ENCODE data around the gene PLEK2.
A peak's percentile ranks its signal among the peaks of the same experiment; 100 is the strongest.
"Not testable (repeated sequence)": the region's sequence is repeated elsewhere in the genome, so short reads cannot be mapped to it uniquely, and the experiment has no call there.

PLEK2 gene, protein sequence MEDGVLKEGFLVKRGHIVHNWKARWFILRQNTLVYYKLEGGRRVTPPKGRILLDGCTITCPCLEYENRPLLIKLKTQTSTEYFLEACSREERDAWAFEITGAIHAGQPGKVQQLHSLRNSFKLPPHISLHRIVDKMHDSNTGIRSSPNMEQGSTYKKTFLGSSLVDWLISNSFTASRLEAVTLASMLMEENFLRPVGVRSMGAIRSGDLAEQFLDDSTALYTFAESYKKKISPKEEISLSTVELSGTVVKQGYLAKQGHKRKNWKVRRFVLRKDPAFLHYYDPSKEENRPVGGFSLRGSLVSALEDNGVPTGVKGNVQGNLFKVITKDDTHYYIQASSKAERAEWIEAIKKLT

DNA sequence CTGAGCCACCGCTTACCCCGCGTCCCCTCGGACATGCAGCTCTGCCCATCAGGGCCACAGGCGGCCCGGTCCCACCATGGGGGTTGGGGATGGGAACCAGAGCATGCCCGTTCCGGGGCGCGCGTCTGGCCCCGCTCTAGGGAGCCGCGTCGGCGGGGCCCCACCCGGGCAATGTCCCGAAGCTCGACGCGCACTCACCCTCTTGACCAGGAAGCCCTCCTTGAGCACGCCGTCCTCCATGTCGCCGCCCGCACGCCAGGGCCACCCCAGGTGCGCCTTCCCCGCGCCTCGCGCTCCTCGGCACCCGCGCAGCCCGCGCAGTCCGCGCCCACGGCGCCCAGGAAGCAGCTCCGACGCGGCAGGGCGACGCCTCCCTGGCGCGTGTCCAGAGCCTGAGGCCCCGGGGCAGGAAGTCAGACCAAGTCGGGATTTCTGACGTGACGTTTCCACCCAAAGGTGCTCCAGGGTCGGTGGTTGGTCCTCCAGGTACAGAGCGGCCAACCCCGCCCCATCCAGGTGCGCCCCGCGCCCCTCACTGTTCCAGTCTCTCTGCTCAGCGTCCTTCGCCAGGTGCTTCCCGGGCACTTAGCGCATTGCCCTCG, at the start of gene PLEK2:
PLEK2 (minus strand) TSS at position 346 of the 602 bp plus-strand sequence; CDS start at position 240, 106 bp downstream.
- H3K27ac Mint-ChIP-seq, result no peak within 1 kb of the TSS
- H3K36me3 Mint-ChIP-seq, result no peaks in the 10 kb centered on the region
- peaks cover 19 to 38% of the 10 kb centered on the region in 2 donors for H3K4me1 Mint-ChIP-seq
- H3K27me3 Mint-ChIP-seq, result peaks cover 21 to 31% of the 10 kb centered on the region in 2 donors
- no peaks in the 10 kb centered on the region for H3K9me3 Mint-ChIP-seq
- ATAC-seq (replicated peaks) (peak; percentile 9 to 17), DNase-seq (no peak)
- peak within 1 kb of the TSS; percentile 70 to 81 for H3K4me3 Mint-ChIP-seq

DNA sequence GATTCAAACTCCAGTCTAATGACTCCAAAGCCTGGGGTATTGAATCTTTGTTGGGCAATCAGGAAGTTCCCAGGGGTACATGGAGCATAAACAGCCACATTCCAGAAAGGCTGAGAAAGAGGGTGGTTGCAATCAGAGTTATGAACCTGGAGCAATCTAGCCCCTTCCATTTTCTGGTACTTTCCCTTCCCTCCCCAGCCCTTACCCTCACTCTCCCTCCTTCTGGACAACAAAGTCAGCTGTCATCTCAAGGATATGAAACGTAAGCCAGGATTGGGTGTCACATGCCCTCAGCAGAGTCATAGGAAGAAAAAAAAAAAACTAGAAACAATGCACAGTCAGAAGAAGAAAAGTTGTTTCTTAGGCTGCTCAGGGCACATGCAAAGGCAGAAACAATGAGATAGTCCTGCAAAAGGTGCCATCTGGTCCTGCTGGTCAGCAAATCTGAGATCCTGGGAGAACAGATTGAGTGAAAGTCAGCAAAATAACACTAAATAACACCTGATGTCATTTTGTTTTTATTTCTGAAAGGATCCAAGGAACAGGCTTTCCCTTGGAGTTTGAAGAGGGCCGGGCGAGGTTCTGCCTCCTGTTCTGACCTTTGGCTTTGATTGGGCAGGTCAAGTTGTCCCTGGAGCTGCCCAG, 49.5 kb upstream of the PLEK2 start:
- DNase-seq (no peak), ATAC-seq (replicated peaks) (no peak)
- no peaks in the 10 kb centered on the region for H3K9me3 Mint-ChIP-seq
- no peaks in the 10 kb centered on the region for H3K36me3 Mint-ChIP-seq
- H3K4me1 Mint-ChIP-seq, result no peaks in the 10 kb centered on the region
- no peaks in the 10 kb centered on the region for H3K27me3 Mint-ChIP-seq
- no peak overlapping the region for H3K4me3 Mint-ChIP-seq
- H3K27ac Mint-ChIP-seq, result peak overlapping the region; percentile 25

DNA sequence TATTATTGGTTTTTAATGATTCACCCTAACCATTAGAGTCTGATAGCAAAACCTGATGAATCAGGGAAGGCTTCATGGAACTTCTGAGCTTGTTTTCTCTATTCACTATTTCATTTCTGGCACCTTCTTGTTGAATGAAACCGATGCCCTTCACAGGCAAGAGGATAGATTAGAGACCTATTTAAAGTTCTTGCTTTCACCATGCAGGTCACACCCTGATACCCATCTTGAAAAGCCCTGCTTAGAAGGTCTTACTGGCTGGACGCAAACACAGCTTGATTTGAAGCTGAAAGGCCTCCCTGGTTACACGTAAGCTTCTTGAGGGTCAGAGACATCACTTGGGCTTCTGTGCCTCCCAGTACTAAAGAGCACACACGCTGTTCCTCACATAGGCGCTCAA, 47.4 kb upstream of the PLEK2 start:
- Mint-ChIP-seq H3K27me3 (peaks cover 5 to 6% of the 10 kb centered on the region in 2 donors), H3K27ac (no peak overlapping the region)
- ATAC-seq (replicated peaks), result no peak

DNA sequence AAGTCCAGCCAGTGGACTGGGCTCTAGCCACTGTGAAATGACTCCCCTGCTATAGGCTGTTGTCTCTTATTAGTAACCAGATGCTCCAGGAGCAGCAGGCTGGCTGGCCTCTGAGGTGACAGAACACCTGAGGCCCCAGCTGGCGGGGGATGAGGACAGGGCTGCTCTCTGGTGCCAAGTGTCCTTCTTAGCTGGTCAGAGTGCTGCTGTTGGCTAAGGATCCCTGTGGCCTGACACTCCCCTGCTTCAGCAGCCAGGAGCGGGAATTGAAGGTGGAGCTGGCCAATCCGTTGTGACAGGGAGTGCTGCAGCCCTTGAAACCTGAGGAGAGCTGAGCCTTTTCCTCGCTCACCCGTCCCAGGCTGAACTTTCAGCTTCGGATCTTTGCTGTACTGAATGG, 45.8 kb upstream of the PLEK2 start:
- Mint-ChIP-seq H3K36me3 (no peaks in the 10 kb centered on the region), H3K4me1 (no peaks in the 10 kb centered on the region), H3K9me3 (peaks cover 0 to 3% of the 10 kb centered on the region in 2 donors), H3K27ac (no peak overlapping the region), H3K27me3 (peaks cover 5 to 11% of the 10 kb centered on the region in 2 donors), H3K4me3 (no peak overlapping the region)
- ATAC-seq (replicated peaks) (no peak), DNase-seq (no peak)

More for the DNA sequence above, 47.4 kb upstream of the PLEK2 start:
- no peak for DNase-seq
- Mint-ChIP-seq H3K4me3 (no peak overlapping the region), H3K9me3 (peaks cover 0 to 3% of the 10 kb centered on the region in 2 donors), H3K36me3 (no peaks in the 10 kb centered on the region), H3K4me1 (no peaks in the 10 kb centered on the region)

DNA sequence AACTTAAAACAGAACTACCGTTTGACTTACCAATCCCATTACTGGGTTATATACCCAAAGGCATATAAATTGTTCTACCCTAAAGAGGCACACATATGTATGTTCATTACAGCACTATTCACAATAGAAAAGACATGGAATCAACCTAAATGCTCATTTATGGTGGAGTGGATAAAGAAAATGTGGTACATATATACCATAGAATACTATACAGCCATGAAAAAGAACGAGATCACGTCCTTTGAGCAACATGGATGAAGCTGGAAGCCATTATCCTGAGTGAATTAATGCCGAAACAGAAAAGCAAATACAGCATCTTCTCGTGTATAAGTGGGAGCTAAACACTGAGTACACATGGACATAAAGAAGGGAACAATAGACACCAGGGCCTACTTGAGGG, 44.8 kb upstream of the PLEK2 start:
- H3K4me1 Mint-ChIP-seq, result no peaks in the 10 kb centered on the region
- no peak for ATAC-seq (replicated peaks)
- no peak overlapping the region for H3K4me3 Mint-ChIP-seq
- no peak for DNase-seq
- no peaks in the 10 kb centered on the region for H3K36me3 Mint-ChIP-seq
- H3K27ac Mint-ChIP-seq, result no peak overlapping the region
- H3K27me3 Mint-ChIP-seq, result peaks cover 5 to 11% of the 10 kb centered on the region in 2 donors
- H3K9me3 Mint-ChIP-seq, result peaks cover 0 to 3% of the 10 kb centered on the region in 2 donors

DNA sequence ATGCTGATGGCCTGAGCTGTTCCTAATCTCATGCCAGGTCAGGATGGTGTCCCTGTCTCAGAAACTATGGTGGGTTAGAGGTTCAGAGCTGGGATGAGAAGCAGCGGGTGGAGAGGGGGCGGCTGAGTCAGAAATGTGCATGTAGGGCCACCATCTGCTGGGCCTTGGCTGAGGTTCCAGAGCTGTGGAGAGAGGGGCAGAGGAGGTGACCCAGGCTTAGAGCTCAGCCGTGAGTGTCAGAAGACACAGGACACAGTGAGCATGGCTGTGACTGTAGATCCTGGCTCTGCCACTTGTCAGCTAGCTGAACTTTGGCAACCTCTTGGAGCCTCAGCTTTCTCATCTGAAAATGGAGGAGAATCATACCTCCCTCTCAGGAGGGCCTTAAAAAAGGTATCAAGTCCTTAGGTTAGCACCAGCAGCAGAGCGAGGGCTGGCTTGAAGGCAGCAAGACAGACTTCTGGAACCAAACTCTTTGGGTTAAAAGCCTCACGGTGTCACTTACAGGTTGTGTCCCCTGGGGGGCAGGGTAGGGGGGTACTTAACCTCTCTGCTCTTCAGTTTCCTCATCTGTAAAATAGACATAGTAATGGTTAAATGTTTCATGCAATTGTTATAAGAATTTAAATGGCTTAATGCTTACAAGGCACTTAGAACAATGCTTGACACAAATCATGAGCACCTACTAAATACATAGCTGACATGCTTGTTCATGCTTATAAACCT, 41.8 kb upstream of the PLEK2 start:
- peaks cover 7 to 10% of the 10 kb centered on the region in 2 donors for H3K9me3 Mint-ChIP-seq
- H3K36me3 Mint-ChIP-seq, result peaks cover 3 to 7% of the 10 kb centered on the region in 2 donors
- no peak for ATAC-seq (replicated peaks)
- peaks cover 5 to 11% of the 10 kb centered on the region in 2 donors for H3K27me3 Mint-ChIP-seq
- DNase-seq, result no peak
- H3K27ac Mint-ChIP-seq, result no peak overlapping the region
- no peak overlapping the region for H3K4me3 Mint-ChIP-seq
- no peaks in the 10 kb centered on the region for H3K4me1 Mint-ChIP-seq

DNA sequence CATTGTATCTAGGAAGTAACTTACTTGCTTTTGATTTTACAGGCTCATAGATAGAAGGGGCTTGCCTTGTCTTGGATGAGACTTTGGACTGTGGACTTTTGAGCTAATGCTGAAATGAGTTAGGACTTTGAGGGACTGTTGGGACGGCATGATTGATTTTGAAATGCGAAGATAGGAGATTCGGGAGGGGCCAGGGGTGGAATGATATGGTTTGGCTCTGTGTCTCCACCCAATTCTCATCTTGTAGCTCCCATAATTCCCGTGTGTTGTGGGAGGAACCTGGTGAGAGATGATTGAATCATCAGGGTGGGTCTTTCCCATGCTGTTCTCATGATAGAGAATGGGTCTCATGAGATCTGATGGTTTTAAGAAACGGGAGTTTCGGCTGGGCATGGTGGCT, 39.7 kb upstream of the PLEK2 start:
- H3K27me3 Mint-ChIP-seq, result peaks cover 5 to 11% of the 10 kb centered on the region in 2 donors
- not testable (repeated sequence) for ATAC-seq (replicated peaks); H3K36me3 Mint-ChIP-seq; H3K9me3 Mint-ChIP-seq; H3K4me3 Mint-ChIP-seq; DNase-seq; H3K4me1 Mint-ChIP-seq
- peak overlapping the region; percentile 37 for H3K27ac Mint-ChIP-seq

DNA sequence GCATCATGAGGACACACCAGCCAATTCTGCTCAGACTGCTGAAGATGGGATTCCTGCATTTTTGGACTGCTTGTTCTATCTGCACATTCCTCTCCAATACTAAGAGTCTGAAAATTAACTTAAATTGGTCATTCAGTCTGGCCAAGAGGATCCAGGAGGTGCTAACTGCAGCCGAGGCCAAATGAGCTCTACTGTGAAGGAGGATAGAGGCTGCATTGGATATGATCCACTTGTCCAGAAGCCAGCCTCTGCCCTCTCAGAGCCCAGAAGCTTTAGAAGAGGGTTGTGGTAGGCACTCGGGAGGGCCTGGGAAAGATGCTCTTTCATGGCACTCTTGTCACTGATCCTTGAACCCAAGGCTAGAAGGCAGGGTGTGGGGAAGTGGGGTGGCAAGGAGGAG, 37.1 kb upstream of the PLEK2 start:
- no peak overlapping the region for H3K27ac Mint-ChIP-seq
- peaks cover 7% of the 10 kb centered on the region in 2 donors for H3K9me3 Mint-ChIP-seq
- peaks cover 0 to 2% of the 10 kb centered on the region in 2 donors for H3K4me1 Mint-ChIP-seq
- H3K27me3 Mint-ChIP-seq, result peaks cover 9 to 13% of the 10 kb centered on the region in 2 donors
- ATAC-seq (replicated peaks), result no peak
- no peak overlapping the region for H3K4me3 Mint-ChIP-seq
- DNase-seq, result no peak
- H3K36me3 Mint-ChIP-seq, result peaks cover 3 to 7% of the 10 kb centered on the region in 2 donors

DNA sequence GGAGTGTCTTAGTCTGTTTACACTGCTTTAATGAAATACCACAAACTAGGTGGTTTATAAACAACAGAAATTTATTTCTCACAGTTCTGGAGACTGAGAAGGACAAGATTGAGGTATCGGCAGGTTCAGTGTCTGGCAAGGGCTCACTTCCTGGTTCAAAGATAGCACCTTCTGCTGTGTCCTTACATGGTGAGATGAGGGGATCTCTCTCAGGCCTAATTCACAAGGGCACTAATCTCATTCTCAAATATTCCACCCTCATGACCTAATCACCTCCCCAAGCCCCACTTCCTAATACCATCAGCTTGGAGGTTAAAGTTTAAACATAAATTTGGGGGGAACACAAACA, 35.0 kb upstream of the PLEK2 start:
- ATAC-seq (replicated peaks), result no peak
- Mint-ChIP-seq H3K4me3 (no peak overlapping the region), H3K36me3 (peaks cover 3 to 7% of the 10 kb centered on the region in 2 donors), H3K27me3 (peaks cover 14 to 19% of the 10 kb centered on the region in 2 donors), H3K9me3 (peaks cover 7% of the 10 kb centered on the region in 2 donors), H3K27ac (no peak overlapping the region), H3K4me1 (peaks cover 0 to 2% of the 10 kb centered on the region in 2 donors)
- no peak for DNase-seq

DNA sequence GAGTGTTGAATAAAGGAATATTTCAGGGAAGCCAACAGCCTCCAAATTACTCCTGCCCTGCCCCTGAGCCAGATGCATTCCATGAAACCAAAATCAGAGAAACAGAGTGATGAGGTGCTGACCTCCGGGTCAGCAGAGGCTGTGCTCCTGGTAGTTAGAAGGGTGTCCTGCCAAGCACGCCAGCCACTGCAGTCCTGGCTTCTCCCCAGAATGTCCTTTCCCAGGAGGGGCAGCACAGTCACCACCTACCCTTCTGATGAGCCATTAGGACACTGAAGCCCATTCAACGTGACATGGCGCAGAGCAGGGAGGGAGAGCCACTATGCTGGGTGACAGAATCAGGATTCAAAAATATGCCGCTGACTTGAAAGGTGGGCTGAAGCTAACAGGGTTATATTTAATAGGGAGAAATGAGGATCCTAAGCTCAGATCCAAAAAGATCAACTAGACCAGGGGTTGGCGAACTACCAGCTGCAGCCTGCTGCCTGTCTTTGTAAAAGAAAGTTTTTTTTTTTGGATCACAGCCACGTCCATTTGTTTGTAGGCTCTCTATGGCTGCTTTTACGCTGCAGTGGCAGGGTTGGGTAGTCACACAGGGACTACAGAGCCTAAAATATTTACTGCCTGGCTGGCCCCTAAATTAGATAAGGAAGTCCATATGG, 34.5 kb upstream of the PLEK2 start:
- ATAC-seq (replicated peaks), result no peak
- Mint-ChIP-seq H3K27ac (no peak overlapping the region), H3K4me1 (peaks cover 0 to 2% of the 10 kb centered on the region in 2 donors), H3K4me3 (no peak overlapping the region), H3K27me3 (peaks cover 14 to 19% of the 10 kb centered on the region in 2 donors), H3K36me3 (peaks cover 2 to 7% of the 10 kb centered on the region in 2 donors), H3K9me3 (peaks cover 7% of the 10 kb centered on the region in 2 donors)
- DNase-seq, result no peak

DNA sequence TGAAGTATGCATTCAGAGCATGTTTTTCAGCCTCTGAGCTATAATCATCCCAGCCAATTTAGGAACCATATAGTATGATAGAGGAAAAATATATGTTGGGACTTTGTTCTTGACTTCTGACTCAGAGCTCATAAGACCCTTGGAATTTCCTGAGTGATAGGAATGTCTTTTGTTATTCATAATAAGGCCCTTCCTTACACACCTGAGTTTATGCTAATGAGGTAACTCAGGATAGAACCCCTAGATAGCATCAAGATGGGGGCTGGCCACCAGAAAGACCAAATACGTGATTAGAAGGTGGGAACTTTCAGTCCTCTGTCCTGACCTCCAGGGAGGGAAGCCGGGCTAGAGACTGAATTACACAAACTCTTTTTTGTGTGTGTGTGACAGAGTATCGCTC, 32.4 kb upstream of the PLEK2 start:
- DNase-seq (no peak), ATAC-seq (replicated peaks) (no peak)
- no peak overlapping the region for H3K4me3 Mint-ChIP-seq
- H3K27me3 Mint-ChIP-seq, result peaks cover 14 to 19% of the 10 kb centered on the region in 2 donors
- H3K36me3 Mint-ChIP-seq, result no peaks in the 10 kb centered on the region
- H3K9me3 Mint-ChIP-seq, result no peaks in the 10 kb centered on the region
- no peak overlapping the region for H3K27ac Mint-ChIP-seq
- peaks cover 0 to 2% of the 10 kb centered on the region in 2 donors for H3K4me1 Mint-ChIP-seq

DNA sequence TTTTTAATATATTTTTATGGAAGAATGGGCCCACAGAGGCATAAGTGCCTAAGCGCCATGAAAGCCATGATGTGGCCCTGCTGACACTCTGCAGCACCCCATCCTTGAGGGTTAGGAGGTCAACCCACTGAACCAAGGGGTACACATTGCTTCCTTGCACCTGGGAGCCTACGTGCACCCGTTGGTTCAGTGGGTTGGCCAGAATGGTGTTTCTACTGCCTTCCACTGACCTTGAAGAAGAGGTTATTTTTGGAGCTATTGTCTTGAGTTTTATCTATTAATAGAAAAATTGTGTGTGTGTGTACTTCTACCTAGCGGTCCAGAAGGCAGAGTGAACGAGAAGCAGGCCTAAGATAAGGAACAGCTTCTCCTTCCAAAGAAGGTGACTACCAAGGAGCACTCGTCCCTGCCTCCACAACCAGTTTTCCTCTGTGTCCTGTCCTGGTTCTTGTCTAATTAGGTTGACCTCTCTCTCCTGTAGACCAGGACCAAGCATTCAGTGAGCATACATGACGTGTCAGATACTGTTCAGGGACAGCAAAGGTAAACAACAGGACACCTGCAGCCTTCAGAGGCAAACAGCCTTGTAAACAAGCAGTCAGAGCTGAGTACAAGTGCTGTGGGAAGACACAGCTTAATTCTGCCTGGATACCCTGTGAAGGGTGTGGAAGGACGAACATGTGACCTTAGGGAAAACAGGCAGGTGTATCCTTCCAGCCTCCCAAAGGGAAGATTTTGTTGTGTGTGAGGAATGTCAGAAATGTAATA, 30.4 kb upstream of the PLEK2 start:
- Mint-ChIP-seq H3K4me3 (no peak overlapping the region), H3K36me3 (no peaks in the 10 kb centered on the region), H3K4me1 (peaks cover 0 to 2% of the 10 kb centered on the region in 2 donors), H3K27me3 (peaks cover 16 to 24% of the 10 kb centered on the region in 2 donors), H3K27ac (no peak overlapping the region), H3K9me3 (no peaks in the 10 kb centered on the region)
- no peak for DNase-seq
- ATAC-seq (replicated peaks), result no peak

DNA sequence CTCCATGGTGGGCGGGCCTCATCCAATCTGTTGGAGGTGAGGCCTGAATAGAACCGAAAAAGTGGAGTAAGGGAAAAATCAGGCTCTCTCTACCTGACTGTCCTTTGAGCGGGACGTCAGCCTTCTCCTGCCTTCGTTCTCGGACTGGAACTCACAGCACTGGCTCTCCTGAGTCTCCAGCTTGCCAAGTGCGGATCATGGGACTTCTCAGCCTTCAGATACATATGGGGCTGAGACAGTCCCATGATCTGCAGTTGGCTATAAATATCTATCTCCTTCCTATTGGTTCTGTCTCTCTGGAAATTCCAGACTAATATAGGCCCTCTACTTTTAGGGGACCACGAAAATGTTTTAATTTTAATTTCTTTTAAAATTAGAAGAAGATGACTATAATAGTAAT, 29.7 kb upstream of the PLEK2 start:
- ATAC-seq (replicated peaks), result no peak
- Mint-ChIP-seq H3K36me3 (no peaks in the 10 kb centered on the region), H3K4me3 (no peak overlapping the region), H3K4me1 (no peaks in the 10 kb centered on the region), H3K27ac (no peak overlapping the region), H3K27me3 (peaks cover 20 to 29% of the 10 kb centered on the region in 2 donors), H3K9me3 (no peaks in the 10 kb centered on the region)
- no peak for DNase-seq

Measured in stimulated activated naive B cell treated with anti-CD40 and anti-IgM and Interleukin-4, amounts not matched to agents 10 μg/mL and 1 μg/mL and 100 μg/mL, for 72 hours (primary cell).